Stimulated activated CD8-positive, alpha-beta memory T cell treated with anti-CD3 and anti-CD28 coated beads, Interleukin-4, amount 100 ng/mL, for 1 hour (primary cell): Measurements from ENCODE around the gene FSTL4.

Experiments
- DNase-seq, 2 donors: peaks; one replicate each; pipeline ENCODE4 v3.0.0-alpha.2; 2020; ENCODE audit warnings: low read depth in 2 of 2, low spot score in 1 of 2

FSTL4 gene

DNA sequence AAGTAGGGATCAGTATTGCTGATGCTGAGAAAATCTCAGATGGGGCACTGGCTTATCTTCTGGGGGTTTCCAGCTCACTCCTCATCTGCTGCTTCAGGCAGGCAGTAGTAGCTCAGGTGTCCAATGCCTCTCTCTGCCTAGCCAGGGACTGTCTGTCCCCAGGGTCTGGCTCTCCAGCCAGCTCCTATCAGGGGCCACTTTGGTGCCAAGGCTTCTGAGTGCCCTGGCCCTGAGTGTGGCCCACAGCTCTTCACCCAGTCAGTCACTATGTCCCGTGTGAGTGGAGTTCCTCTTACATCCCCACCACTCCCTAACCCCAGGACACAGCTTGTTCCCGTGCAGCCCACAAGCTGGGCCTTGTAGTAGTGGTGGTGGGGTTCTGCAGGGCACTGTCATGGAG, 309.0 kb downstream of the FSTL4 start:
- no peak for DNase-seq

- DNase-seq = no peak
Measured at GRCh38 chr5:133299728-133300127, 312.6 kb downstream of the FSTL4 start.

DNA sequence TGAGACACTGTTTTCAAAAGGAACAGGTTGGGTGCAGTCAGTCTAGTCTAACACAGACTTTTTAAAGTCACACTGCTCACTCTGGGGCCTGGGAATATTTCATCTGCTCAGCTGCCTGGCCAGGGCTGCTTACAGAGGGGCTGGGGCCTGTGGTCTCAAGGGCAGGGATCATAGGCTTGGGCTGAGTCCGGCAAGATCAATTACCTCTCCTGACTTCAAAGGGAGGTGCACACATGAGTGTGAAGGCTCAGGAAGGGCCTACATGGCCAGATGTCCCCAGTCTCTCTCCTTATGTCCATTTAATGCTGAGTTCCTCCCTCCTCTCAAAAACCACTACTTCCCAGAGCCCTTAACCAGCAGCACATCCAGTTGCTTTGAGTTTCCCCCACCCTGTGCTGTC, 313.3 kb downstream of the FSTL4 start:
- no peak for DNase-seq

GRCh38 chr5:133298447-133298846, 313.9 kb downstream of the FSTL4 start:
- no peak for DNase-seq

DNA sequence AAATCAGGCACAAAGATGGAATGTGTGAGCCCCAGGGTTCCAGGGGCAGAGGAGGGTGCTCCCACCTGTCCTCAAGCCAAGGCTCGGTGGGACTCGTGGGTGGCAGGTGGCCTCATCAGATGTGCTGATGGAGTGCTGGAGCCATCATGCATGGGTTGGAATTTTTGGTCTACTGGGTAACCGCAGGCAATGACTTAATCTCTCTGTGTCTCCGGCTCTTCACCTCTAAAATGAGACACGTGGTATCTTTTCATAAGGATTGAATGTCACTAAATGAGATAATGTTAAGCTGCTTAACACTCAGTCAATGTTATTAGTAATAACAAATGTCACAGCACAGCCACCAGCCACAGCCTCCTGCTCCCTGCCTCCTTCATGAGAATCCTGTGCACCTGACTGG, 315.0 kb downstream of the FSTL4 start:
- DNase-seq = no peak

- DNase-seq = no peak
Measured at GRCh38 chr5:133296624-133297023, 315.7 kb downstream of the FSTL4 start.

DNA sequence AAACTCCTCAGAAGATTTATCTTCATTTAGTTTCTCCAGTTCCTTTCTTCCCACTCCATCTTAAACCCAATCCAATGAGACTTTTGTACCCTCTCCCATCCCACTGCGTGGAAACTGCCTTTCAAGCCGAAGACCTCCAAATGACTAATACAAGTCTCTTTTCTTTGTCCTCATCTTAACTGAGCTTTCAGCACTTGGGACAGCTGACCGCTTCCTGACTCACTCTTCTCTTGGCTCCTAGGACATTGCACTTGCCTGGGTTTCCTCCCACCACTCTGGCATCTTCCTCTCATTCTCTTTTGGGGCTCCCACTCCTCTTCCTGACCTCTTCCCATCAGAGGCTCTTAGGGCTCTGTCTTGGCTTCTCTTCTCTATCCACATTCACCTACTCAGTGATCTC, 316.8 kb downstream of the FSTL4 start:
- DNase-seq = no peak

GRCh38 chr5:133294380-133294779, 318.0 kb downstream of the FSTL4 start:
- no peak for DNase-seq

DNA sequence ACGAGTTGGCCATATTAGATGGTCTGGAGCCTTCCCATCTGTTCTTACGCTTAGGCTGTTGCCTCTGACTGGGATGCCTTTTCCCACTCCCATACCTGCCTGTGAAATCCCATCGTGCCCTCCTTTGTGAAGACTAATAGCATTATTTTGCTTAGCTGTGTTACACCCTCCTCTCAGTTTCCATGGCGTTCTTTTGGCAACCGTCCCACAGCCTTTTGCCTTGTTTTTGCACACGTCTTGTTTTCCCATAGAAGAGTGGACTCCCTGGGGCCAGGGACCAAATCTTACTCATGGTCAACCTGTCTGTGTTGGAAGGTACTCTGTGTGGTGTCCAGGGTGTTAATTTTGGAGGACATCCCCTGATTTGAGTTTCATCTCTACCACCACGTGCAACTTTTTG, 318.4 kb downstream of the FSTL4 start:
- DNase-seq = no peak

- DNase-seq = no peak
Measured at GRCh38 chr5:133292300-133292699, 320.0 kb downstream of the FSTL4 start.

DNA sequence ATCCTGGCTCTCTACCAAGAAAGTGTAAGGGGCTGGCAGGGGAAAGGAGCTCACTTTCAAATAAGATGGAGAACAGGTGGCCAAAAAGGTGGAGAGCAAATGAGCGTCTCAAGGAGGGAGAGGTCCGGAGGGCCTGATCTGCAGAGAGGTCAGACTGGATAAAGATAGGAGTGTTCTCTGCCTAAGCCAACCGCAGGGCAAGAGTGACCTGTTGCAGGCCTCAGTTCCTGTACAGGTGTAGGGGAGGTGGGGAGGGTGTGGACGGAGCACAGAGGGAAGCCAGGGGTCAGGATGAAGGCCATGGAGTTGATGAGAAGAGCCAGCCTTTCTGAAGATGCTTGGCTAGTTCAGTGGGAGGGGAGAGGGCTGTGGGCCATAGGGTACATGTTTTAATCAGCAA, 320.8 kb downstream of the FSTL4 start:
- DNase-seq = no peak

DNA sequence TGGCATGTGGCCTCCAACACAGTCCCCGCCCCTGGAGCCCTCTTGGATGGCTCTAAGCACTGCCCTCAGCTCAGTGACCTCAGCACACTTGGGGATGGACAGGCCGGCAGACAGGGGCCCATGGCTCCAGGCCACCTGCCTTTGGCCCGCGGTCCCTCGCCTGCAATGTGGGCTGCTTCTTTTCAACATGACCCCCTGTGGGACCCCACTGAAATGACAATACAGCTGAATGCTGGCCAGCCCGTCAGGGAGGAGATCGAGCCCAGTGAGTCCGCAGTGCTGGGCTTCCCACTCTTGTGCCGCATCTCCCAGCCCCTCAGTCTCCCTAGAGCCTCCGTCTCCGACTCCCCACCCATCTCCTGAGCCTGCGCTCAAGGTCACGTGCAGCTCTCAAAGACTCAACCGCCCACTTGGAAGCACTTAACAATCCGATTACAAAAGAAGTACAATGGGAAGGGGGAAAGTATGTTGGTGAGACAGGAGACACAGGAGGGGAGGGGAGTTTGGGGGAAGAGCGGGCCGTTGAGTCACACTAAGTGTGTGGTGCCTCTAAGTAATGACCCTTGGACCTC, 321.6 kb downstream of the FSTL4 start:
- DNase-seq = no peak

GRCh38 chr5:133289686-133290367, 322.5 kb downstream of the FSTL4 start:
- no peak for DNase-seq

GRCh38 chr5:133287500-133287899, 324.8 kb downstream of the FSTL4 start:
- DNase-seq = no peak

GRCh38 chr5:133286483-133286882, 325.9 kb downstream of the FSTL4 start:
- no peak for DNase-seq

DNA sequence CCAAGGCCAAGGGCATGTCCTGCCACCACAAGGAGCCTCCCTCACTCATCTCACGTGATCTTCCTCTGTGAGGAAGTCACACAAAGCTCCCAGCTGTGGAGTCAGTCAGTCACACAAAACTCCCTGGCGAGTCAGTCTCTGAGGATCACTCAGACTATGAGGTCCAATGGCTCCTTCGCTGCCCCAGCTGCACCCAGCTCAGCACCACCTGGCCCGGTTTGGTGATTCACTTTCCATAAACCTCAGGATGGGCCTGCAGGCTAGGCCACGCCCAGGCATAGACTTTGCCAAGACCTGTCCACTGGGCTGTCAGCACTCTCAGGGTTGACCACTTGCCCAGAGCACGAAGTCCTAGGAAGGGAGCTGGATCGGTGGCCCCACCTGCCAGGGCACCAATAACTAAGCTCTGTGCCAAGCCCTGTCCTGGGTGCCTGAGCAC, 326.7 kb downstream of the FSTL4 start:
- DNase-seq = no peak

DNA sequence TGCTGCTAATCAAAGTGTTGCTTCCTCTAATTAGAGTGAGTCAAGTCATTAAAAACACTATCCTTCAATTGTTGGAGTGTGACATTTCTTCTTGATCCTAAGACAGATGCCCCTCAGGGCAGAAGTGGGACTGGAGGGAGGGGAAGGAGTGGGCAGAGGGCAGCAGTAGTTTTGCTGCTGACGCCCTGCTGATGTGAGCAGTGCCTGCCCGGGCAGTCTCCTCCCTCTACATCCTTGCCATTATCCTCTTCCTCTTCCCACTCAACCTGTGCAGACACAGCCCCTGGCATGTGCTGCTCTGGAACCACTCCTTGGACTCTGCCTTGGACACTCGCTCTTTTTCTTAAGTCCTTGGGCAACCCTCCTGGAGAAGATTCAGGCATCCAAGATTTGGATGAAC, 328.0 kb downstream of the FSTL4 start:
- DNase-seq = no peak

GRCh38 chr5:133278317-133278716, 334.0 kb downstream of the FSTL4 start:
- DNase-seq = no peak

- DNase-seq = no peak
Measured at GRCh38 chr5:133277744-133278143, 334.6 kb downstream of the FSTL4 start.

GRCh38 chr5:133276171-133276570, 336.2 kb downstream of the FSTL4 start:
- no peak for DNase-seq

GRCh38 chr5:133275631-133276030, 336.7 kb downstream of the FSTL4 start:
- DNase-seq = no peak

GRCh38 chr5:133274597-133274935, 337.8 kb downstream of the FSTL4 start:
- DNase-seq = no peak
